HCT116 (cell line): ENCODE data around the gene GABPB1. TPM values are rescaled to one million over a fixed set of nuclear protein-coding genes. Genes with fewer than 3 reads are reported as not detected.

ENCODE experiments used
- ATAC-seq: fragments of 200-7000 bp; cut with Tn5 transposase; 2 replicates; pipeline ENCODE4 v1.9.1; 2020; ENCODE audit warnings: mild to moderate bottlenecking, moderate library complexity
- BruUV-seq: library from RNA; stranded (reverse); fragments of 400-500 nt; replicated peaks from 2 replicates; lab custom pipeline; 2021; lab: Mats Ljungman, UMichigan
- CTCF ChIA-PET: fragments of 300-600 bp; sonication (Branson Sonifier 250); formaldehyde crosslinking; loops from one replicate; lab custom pipeline; 2021; ENCODE audit warnings: antibody characterized with exemption; lab: Charles Lee
- POLR2A ChIA-PET: fragments of 300-600, 350-600 bp; sonication (Branson Sonifier 250); formaldehyde crosslinking; loops from one replicate; lab custom pipeline; 2021; ENCODE audit warnings: antibody characterized with exemption; lab: Charles Lee
- RAD21 ChIA-PET, 2 experiments: fragments of 300-600 bp; sonication (Branson Sonifier 250); formaldehyde crosslinking; loops; one replicate each; lab custom pipeline; 2023; ENCODE audit warnings: low total read pairs in 2 of 2; ENCODE audit not compliant: uncharacterized antibody in 2 of 2, unreplicated experiment in 2 of 2, low non-redundant PET in 1 of 2; lab: Charles Lee
- DNase-seq: peaks from one replicate; pipeline ENCODE4 v3.0.0-alpha.2; 2010; ENCODE audit warnings: low read depth, low spot score
- H2AFZ ChIP-seq: fragments of 200-600 bp; shearing (Covaris generic), sonication (generic); 2 replicates; pipeline ENCODE4 v1.6.1; 2017; ENCODE audit warnings: low read depth, mixed run types, mixed read lengths, antibody characterized with exemption, low read length; ENCODE audit not compliant: poor library complexity, severe bottlenecking
- H3K27ac ChIP-seq: 2 replicates; pipeline ENCODE4 v1.5.1; 2012; ENCODE audit warnings: low read depth, low read length
- H3K27me3 ChIP-seq: fragments of 200-600 bp; sonication (generic); 2 replicates; pipeline ENCODE4 v1.6.1; 2016; ENCODE audit warnings: mixed run types, low read length, mixed read lengths; ENCODE audit not compliant: insufficient read depth
- H3K36me3 ChIP-seq, 2 experiments: fragments of 200-500 bp in 1 of 2; fragments of 200-600 bp in 1 of 2; sonication (Bioruptor generic) in 1 of 2; sonication (generic) in 1 of 2; 2 replicates each; pipeline versions ENCODE4 v1.5.1 to v1.6.1; 2014 to 2016; ENCODE audit warnings: low read length in 2 of 2, inconsistent platforms in 1 of 2, mixed read lengths in 1 of 2, mixed run types in 1 of 2; ENCODE audit not compliant: insufficient read depth in 2 of 2, control insufficient read depth in 1 of 2
- H3K4me1 ChIP-seq, 2 experiments: fragments of 200-600 bp in 1 of 2; sonication (generic) in 1 of 2; 2 replicates each; pipeline versions ENCODE4 v1.5.1 to v1.6.1; 2012 to 2017; ENCODE audit warnings: low read length in 2 of 2, inconsistent platforms in 1 of 2, mild to moderate bottlenecking in 1 of 2, mixed read lengths in 1 of 2, mixed run types in 1 of 2, moderate library complexity in 1 of 2; ENCODE audit not compliant: insufficient read depth in 2 of 2, control insufficient read depth in 1 of 2
- H3K4me2 ChIP-seq: fragments of 200-600 bp; sonication (generic); 2 replicates; pipeline ENCODE4 v1.6.1; 2017; ENCODE audit warnings: mixed run types, low read length, mixed read lengths
- H3K4me3 ChIP-seq, 2 experiments: fragments of 200-600 bp in 1 of 2; sonication (generic) in 1 of 2; replicated peaks in 1 of 2; 2 replicates each; pipeline ENCODE4 v1.5.1; 2011 to 2016; ENCODE audit warnings: low read length in 2 of 2, control low read depth in 1 of 2, low read depth in 1 of 2, mild to moderate bottlenecking in 1 of 2, mixed read lengths in 1 of 2, mixed run types in 1 of 2
- H3K79me2 ChIP-seq: fragments of 200-600 bp; sonication (generic); 2 replicates; pipeline ENCODE4 v1.6.1; 2017; ENCODE audit warnings: mild to moderate bottlenecking, mixed run types, low read length, moderate library complexity, mixed read lengths; ENCODE audit not compliant: insufficient read depth
- H3K9ac ChIP-seq: fragments of 200-600 bp; sonication (generic); 2 replicates; pipeline ENCODE4 v1.6.1; 2016; ENCODE audit warnings: low read length, mixed read lengths
- H3K9me2 ChIP-seq: fragments of 200-600 bp; sonication (generic), shearing (Covaris generic); 2 replicates; pipeline ENCODE4 v1.6.1; 2017; ENCODE audit warnings: mixed run types, mild to moderate bottlenecking, moderate library complexity; ENCODE audit not compliant: insufficient read depth
- H3K9me3 ChIP-seq, 2 experiments: fragments of 200-500 bp in 1 of 2; fragments of 200-600 bp in 1 of 2; sonication (Bioruptor generic) in 1 of 2; sonication (generic) in 1 of 2; 2 replicates each; pipeline ENCODE4 v1.6.1; 2014 to 2017; ENCODE audit warnings: low read length in 2 of 2, mixed read lengths in 2 of 2, inconsistent platforms in 1 of 2, low read depth in 1 of 2, mild to moderate bottlenecking in 1 of 2, mixed run types in 1 of 2, moderate library complexity in 1 of 2; ENCODE audit not compliant: control insufficient read depth in 1 of 2, insufficient read depth in 1 of 2
- H4K20me1 ChIP-seq: fragments of 200-600 bp; sonication (generic), shearing (Covaris generic); 2 replicates; pipeline ENCODE4 v1.6.1; 2017; ENCODE audit warnings: mixed run types, mild to moderate bottlenecking, moderate library complexity; ENCODE audit not compliant: insufficient read depth
- CBX3 ChIP-seq: IDR thresholded peaks from 2 replicates; pipeline ENCODE4 v1.6.1; 2012; ENCODE audit warnings: low read depth
- EGR1 ChIP-seq: IDR thresholded peaks from 2 replicates; pipeline ENCODE4 v1.6.1; 2012; ENCODE audit warnings: low read depth
- ELF1 ChIP-seq: IDR thresholded peaks from 2 replicates; pipeline ENCODE4 v1.6.1; 2012; ENCODE audit warnings: low read depth, borderline replicate concordance
- FOSL1 ChIP-seq: IDR thresholded peaks from 2 replicates; pipeline ENCODE4 v1.6.1; 2012; ENCODE audit warnings: low read depth
- ZFX ChIP-seq: fragments of 450-650 bp; IDR thresholded peaks from 2 replicates; pipeline ENCODE4 v1.6.1; 2017
- ZNF274 ChIP-seq: fragments of 200-500 bp; sonication (Bioruptor generic); IDR thresholded peaks from 2 replicates; pipeline ENCODE4 v1.6.1; 2014; ENCODE audit warnings: mild to moderate bottlenecking, low read depth, low read length, inconsistent platforms
- intact Hi-C: fragments of 100-400 bp; cut with micrococcal nuclease; formaldehyde crosslinking; loops from 2 replicates; pipeline ENCODE4 v1.10.0; 2022
- total RNA-seq: library from RNA; stranded (reverse); gene quantifications from one replicate; pipeline ENCODE4 v1.2.1, GENCODE V29; 2021; ENCODE audit not compliant: unreplicated experiment
- TF ChIP-seq, protein P1 (sequence below): IDR thresholded peaks from 2 replicates; pipeline ENCODE4 v1.6.1; 2012
- TF ChIP-seq, protein P2 (sequence below), 3 experiments: fragments of 200-600 bp in 1 of 3; sonication (generic) in 1 of 3; IDR thresholded peaks in 2 of 3; conservative IDR thresholded peaks in 1 of 3; 2 replicates each; pipeline ENCODE4 v1.5.1; 2012 to 2017; ENCODE audit warnings: low read depth in 2 of 3, low read length in 2 of 3, antibody characterized with exemption in 1 of 3, borderline replicate concordance in 1 of 3, control low read depth in 1 of 3, mild to moderate bottlenecking in 1 of 3, mixed read lengths in 1 of 3, mixed run types in 1 of 3, moderate library complexity in 1 of 3; ENCODE audit not compliant: insufficient read depth in 1 of 3
- TF ChIP-seq, protein P3 (sequence below): IDR thresholded peaks from 2 replicates; pipeline ENCODE4 v1.6.1; 2011; ENCODE audit warnings: mild to moderate bottlenecking, low read length, moderate library complexity; ENCODE audit not compliant: insufficient replicate concordance; ENCODE audit errors: extremely low read depth

GABPB1 gene
- total RNA-seq, 1 experiment from 2014 or later: 20.1 TPM

DNA sequence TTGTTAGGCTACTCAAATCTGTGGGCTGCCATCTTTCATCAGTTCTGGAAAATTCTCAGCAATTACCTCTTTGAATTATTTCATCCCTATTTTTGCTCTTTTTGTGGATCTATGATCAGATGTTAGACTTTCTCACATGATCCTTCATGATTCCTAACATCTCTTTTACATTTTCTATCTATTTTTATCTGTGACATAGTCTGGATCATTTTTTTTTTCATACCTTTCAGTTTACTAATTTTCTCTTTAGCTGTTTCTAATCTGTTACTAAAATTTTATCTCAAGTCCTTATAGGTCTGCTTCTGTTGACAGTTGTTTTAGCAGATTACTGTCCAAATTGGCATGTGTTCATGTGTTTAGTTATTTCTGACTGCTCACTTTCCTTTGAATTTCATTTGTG lies 47.2 kb downstream of the GABPB1 start:
- POLR2A ChIA-PET: no interaction called here
- no peaks in the 10 kb centered on the region for H3K4me1 ChIP-seq
- CTCF ChIA-PET: no interaction called here

More for the DNA sequence above, 47.2 kb downstream of the GABPB1 start:
- ATAC-seq (no peak), DNase-seq (no peak)
- Histone ChIP-seq H3K36me3 (no peaks in the 10 kb centered on the region), H3K9me3 (no peaks in the 10 kb centered on the region), H3K9me2 (no peaks in the 10 kb centered on the region), H3K79me2 (no peaks in the 10 kb centered on the region), H3K9ac (no peak overlapping the region), H3K27ac (no peak overlapping the region), H3K4me3 (no peak overlapping the region), H2AFZ (no peak overlapping the region), H3K27me3 (no peaks in the 10 kb centered on the region), H3K4me2 (no peak overlapping the region), H4K20me1 (no peaks in the 10 kb centered on the region)
- no peak for TF ChIP-seq EGR1
- no peak for TF ChIP-seq CBX3
- no peak for TF ChIP-seq ELF1
- TF ChIP-seq, protein P1, sequence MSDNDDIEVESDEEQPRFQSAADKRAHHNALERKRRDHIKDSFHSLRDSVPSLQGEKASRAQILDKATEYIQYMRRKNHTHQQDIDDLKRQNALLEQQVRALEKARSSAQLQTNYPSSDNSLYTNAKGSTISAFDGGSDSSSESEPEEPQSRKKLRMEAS: no peak
- TF ChIP-seq ZFX: no peak
- TF ChIP-seq ZNF274: no peak
- TF ChIP-seq, protein P2, sequence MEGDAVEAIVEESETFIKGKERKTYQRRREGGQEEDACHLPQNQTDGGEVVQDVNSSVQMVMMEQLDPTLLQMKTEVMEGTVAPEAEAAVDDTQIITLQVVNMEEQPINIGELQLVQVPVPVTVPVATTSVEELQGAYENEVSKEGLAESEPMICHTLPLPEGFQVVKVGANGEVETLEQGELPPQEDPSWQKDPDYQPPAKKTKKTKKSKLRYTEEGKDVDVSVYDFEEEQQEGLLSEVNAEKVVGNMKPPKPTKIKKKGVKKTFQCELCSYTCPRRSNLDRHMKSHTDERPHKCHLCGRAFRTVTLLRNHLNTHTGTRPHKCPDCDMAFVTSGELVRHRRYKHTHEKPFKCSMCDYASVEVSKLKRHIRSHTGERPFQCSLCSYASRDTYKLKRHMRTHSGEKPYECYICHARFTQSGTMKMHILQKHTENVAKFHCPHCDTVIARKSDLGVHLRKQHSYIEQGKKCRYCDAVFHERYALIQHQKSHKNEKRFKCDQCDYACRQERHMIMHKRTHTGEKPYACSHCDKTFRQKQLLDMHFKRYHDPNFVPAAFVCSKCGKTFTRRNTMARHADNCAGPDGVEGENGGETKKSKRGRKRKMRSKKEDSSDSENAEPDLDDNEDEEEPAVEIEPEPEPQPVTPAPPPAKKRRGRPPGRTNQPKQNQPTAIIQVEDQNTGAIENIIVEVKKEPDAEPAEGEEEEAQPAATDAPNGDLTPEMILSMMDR (IDR thresholded peaks at IDR 0.05 in 2 of 3, conservative IDR thresholded peaks at IDR 0.05 in 1 of 3; ENCODE audit: borderline replicate concordance in 1 of 3, insufficient read depth in 1 of 3, low read depth in 2 of 3, low read length in 2 of 3): no peak
- TF ChIP-seq FOSL1: no peak
- TF ChIP-seq, protein P3, sequence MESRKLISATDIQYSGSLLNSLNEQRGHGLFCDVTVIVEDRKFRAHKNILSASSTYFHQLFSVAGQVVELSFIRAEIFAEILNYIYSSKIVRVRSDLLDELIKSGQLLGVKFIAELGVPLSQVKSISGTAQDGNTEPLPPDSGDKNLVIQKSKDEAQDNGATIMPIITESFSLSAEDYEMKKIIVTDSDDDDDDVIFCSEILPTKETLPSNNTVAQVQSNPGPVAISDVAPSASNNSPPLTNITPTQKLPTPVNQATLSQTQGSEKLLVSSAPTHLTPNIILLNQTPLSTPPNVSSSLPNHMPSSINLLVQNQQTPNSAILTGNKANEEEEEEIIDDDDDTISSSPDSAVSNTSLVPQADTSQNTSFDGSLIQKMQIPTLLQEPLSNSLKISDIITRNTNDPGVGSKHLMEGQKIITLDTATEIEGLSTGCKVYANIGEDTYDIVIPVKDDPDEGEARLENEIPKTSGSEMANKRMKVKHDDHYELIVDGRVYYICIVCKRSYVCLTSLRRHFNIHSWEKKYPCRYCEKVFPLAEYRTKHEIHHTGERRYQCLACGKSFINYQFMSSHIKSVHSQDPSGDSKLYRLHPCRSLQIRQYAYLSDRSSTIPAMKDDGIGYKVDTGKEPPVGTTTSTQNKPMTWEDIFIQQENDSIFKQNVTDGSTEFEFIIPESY: no peak
- no TSS peak for BruUV-seq
- RAD21 ChIA-PET: no interaction called here
- intact Hi-C loops: loop anchor here (10.0 kb wide), 1 partner anchor 1053 kb away; no protein-coding TSS in a partner anchor
